MM.1S (cell line): ENCODE results near the gene IL15.

Source experiments
- EZH2 ChIP-seq: fragments of 300-600 bp; sonication (generic); optimal IDR thresholded peaks from 2 replicates; pipeline ENCODE3; 2017; ENCODE audit warnings: low read depth, mild to moderate bottlenecking, antibody characterized with exemption, low read length, mixed read lengths
- EZH2phosphoT487 ChIP-seq: fragments of 300-600 bp; sonication (generic); IDR thresholded peaks from 2 replicates; pipeline ENCODE4 v1.6.1; 2018; ENCODE audit warnings: antibody characterized with exemption, low read length
- TF ChIP-seq, protein P1 (sequence below): fragments of 300-600 bp; sonication (generic); IDR thresholded peaks from 2 replicates; pipeline ENCODE4 v1.5.1; 2016; ENCODE audit warnings: antibody characterized with exemption, low read length, mixed read lengths

DNA sequence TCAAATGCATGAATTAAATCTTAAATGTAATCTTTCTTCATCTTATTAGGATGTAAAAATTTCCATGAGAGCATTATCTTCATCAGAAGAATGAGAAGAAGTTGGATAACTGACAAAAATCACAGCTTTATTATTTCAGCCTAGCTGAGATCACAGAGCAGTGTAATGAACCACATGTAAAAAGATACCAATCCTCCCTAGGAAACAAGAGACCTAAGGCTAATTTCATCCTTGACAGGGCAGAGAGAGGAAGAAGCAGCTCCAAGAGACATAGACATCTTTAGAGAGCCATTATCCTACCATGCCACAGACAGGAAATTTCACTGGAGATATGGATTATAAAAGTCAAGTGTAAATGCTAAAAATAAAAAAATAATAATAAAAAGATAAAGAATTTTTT lies 40.9 kb upstream of the IL15 start:
- TF ChIP-seq, protein P1, sequence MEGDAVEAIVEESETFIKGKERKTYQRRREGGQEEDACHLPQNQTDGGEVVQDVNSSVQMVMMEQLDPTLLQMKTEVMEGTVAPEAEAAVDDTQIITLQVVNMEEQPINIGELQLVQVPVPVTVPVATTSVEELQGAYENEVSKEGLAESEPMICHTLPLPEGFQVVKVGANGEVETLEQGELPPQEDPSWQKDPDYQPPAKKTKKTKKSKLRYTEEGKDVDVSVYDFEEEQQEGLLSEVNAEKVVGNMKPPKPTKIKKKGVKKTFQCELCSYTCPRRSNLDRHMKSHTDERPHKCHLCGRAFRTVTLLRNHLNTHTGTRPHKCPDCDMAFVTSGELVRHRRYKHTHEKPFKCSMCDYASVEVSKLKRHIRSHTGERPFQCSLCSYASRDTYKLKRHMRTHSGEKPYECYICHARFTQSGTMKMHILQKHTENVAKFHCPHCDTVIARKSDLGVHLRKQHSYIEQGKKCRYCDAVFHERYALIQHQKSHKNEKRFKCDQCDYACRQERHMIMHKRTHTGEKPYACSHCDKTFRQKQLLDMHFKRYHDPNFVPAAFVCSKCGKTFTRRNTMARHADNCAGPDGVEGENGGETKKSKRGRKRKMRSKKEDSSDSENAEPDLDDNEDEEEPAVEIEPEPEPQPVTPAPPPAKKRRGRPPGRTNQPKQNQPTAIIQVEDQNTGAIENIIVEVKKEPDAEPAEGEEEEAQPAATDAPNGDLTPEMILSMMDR: no peak
- TF ChIP-seq EZH2phosphoT487: no peak
- TF ChIP-seq EZH2: no peak
